HepG2 (cell line): Measurements from ENCODE around the gene PAFAH1B2. TPM values are rescaled to one million over a fixed set of nuclear protein-coding genes. Genes with fewer than 3 reads are reported as not detected.

ENCODE experiments used
- AGO1 ChIP-seq: fragments of 200-400 bp; formaldehyde crosslinking; IDR thresholded peaks from 2 replicates; pipeline ENCODE4 v1.6.1; 2017; ENCODE audit warnings: mild to moderate bottlenecking, low read depth, low read length, moderate library complexity; ENCODE audit not compliant: poor library complexity, severe bottlenecking
- ARID4A ChIP-seq: sonication (generic); formaldehyde crosslinking; IDR thresholded peaks from 2 replicates; pipeline ENCODE4 v1.5.0; 2020; ENCODE audit warnings: mild to moderate bottlenecking, missing genetic modification reagents, borderline replicate concordance
- BHLHE40 ChIP-seq: IDR thresholded peaks from 2 replicates; pipeline ENCODE4 v1.6.1; 2011; ENCODE audit warnings: low read length, improper control_type of control experiment
- BRCA1 ChIP-seq: sonication (generic); formaldehyde crosslinking; IDR thresholded peaks from 2 replicates; pipeline ENCODE4 v1.4.0; 2020; ENCODE audit warnings: missing genetic modification reagents
- DNMT1 ChIP-seq: sonication (generic); formaldehyde crosslinking; IDR thresholded peaks from 2 replicates; pipeline ENCODE4 v1.5.1; 2020; ENCODE audit warnings: mild to moderate bottlenecking, missing genetic modification reagents
- NKX3-1 ChIP-seq: sonication (generic); formaldehyde crosslinking; IDR thresholded peaks from 2 replicates; pipeline ENCODE4 v1.5.0; 2020; ENCODE audit warnings: missing genetic modification reagents
- SALL2 ChIP-seq: sonication (generic); formaldehyde crosslinking; IDR thresholded peaks from 2 replicates; pipeline ENCODE4 v1.8.1; 2023; ENCODE audit warnings: mild to moderate bottlenecking, missing genetic modification reagents, inconsistent platforms
- SAP130 ChIP-seq: IDR thresholded peaks from 2 replicates; pipeline ENCODE4 v1.6.1; 2016; ENCODE audit warnings: low read depth
- ZNF451 ChIP-seq: sonication (generic); formaldehyde crosslinking; IDR thresholded peaks from 2 replicates; pipeline ENCODE4 v1.5.0; 2020; ENCODE audit warnings: mild to moderate bottlenecking, missing genetic modification reagents
- ZNF746 ChIP-seq: sonication (generic); formaldehyde crosslinking; IDR thresholded peaks from 2 replicates; pipeline ENCODE4 v1.8.0; 2022; ENCODE audit warnings: mild to moderate bottlenecking, missing genetic modification reagents
- ZNF776 ChIP-seq: sonication (generic); formaldehyde crosslinking; IDR thresholded peaks from 2 replicates; pipeline ENCODE4 v1.4.0; 2020; ENCODE audit warnings: mild to moderate bottlenecking, missing genetic modification reagents
- ZNF790 ChIP-seq: sonication (generic); formaldehyde crosslinking; IDR thresholded peaks from 2 replicates; pipeline ENCODE4 v1.8.0; 2022; ENCODE audit warnings: missing genetic modification reagents, mild to moderate bottlenecking, borderline replicate concordance
- ZNF792 ChIP-seq: IDR thresholded peaks from 2 replicates; pipeline ENCODE4 v1.6.1; 2016
- ZXDC ChIP-seq: sonication (generic); formaldehyde crosslinking; IDR thresholded peaks from 2 replicates; pipeline ENCODE4 v1.5.0; 2020; ENCODE audit warnings: mild to moderate bottlenecking, missing genetic modification reagents
- polyA plus RNA-seq, 8 experiments: library from polyadenylated mRNA; depleted of rRNA in 3 of 8; stranded (reverse) in 7 of 8; unstranded in 1 of 8; fragments of >200 nt; fragmentation: Illumina TruSeq in 4 of 8; extraction: Trizol in 4 of 8; gene quantifications; 2 replicates each; pipeline versions ENCODE4 v1.2.1 to v1.2.3, GENCODE V29; 2011 to 2016; ENCODE audit warnings: low read depth in 4 of 8, missing spikeins in 1 of 8, mixed read lengths in 1 of 8; ENCODE audit not compliant: insufficient read depth in 1 of 8
- total RNA-seq, 5 experiments: library from RNA; depleted of rRNA; stranded (reverse); fragments of >200 nt; fragmentation: Illumina TruSeq; extraction: Trizol; gene quantifications; 2 replicates each; pipeline ENCODE4 v1.2.3, GENCODE V29; 2016; ENCODE audit warnings: low read depth in 1 of 5
- TF ChIP-seq, protein P1 (sequence below): IDR thresholded peaks from 2 replicates; pipeline ENCODE4 v1.4.0; 2020; ENCODE audit warnings: mild to moderate bottlenecking, missing genetic modification reagents
- TF ChIP-seq, protein P2 (sequence below): sonication (generic); formaldehyde crosslinking; IDR thresholded peaks from 2 replicates; pipeline ENCODE4 v1.4.0; 2020; ENCODE audit warnings: missing genetic modification reagents

The PAFAH1B2 gene
- total and polyA plus RNA-seq, 2 of the 13 experiments (the other 11 are each of a cell fraction or from before 2014, with no cell fraction given) = 28.8 to 104 TPM

DNA sequence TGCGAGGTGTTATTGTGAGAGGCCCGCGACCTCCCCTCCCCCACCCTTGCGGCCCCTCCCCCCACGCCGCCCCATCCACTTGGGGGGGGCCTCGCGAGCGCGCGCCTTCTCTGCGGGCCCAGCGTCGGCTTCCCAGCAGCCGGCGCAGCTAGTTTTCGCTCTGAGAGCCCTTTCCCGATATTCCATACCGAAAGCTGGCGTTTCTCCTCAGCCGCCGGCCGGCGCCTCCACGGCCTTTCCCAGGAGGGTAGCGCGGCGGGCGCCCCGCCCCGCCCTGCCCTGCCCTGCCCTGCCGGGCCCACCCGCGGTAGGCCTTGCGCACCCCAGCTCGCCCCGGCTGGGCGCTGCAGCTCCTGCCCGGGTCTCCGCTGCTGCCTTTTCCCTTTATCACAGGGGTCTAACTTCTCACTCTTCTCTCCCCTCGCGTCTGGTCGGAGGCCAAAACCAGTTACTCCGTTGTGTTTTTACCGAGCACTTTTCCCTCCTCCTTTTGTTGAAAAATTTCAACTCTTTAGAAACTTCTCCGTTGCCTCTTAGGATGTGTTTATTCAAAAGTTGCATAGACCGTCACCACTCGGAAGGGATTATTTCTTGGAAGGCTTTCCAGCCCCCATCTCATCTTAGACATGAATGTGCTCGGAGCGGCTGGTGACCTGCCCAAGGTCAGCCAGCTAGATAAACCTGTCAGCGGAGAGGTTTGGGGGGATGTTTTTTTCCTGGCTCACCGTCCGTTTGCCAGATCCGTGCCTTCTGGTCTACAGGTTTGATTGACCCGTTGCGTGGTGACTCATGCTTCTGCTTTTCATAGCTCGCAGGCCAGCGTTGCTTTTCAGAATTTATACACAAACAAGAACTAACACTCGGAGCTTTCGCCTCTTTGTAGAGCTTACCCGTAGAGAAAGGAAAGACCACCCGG lies 648 bp downstream of the PAFAH1B2 start (continued):
- TF ChIP-seq ARID4A (CRISPR knock-in tag) (no peak), ZNF790 (no peak), ZNF792 (CRISPR knock-in tag) (no peak), ZXDC (no peak), BHLHE40 (no peak), DNMT1 (CRISPR knock-in tag) (no peak), BRCA1 (CRISPR knock-in tag) (no peak), AGO1 (no peak), SAP130 (CRISPR knock-in tag) (peak; percentile 60), ZNF451 (CRISPR knock-in tag) (no peak), ZNF776 (0 out of 2 replicates have a peak, but pooled peaks have one; percentile 42), SALL2 (CRISPR knock-in tag) (no peak), NKX3-1 (no peak), ZNF746 (CRISPR knock-in tag) (no peak)
- TF ChIP-seq, protein P1, sequence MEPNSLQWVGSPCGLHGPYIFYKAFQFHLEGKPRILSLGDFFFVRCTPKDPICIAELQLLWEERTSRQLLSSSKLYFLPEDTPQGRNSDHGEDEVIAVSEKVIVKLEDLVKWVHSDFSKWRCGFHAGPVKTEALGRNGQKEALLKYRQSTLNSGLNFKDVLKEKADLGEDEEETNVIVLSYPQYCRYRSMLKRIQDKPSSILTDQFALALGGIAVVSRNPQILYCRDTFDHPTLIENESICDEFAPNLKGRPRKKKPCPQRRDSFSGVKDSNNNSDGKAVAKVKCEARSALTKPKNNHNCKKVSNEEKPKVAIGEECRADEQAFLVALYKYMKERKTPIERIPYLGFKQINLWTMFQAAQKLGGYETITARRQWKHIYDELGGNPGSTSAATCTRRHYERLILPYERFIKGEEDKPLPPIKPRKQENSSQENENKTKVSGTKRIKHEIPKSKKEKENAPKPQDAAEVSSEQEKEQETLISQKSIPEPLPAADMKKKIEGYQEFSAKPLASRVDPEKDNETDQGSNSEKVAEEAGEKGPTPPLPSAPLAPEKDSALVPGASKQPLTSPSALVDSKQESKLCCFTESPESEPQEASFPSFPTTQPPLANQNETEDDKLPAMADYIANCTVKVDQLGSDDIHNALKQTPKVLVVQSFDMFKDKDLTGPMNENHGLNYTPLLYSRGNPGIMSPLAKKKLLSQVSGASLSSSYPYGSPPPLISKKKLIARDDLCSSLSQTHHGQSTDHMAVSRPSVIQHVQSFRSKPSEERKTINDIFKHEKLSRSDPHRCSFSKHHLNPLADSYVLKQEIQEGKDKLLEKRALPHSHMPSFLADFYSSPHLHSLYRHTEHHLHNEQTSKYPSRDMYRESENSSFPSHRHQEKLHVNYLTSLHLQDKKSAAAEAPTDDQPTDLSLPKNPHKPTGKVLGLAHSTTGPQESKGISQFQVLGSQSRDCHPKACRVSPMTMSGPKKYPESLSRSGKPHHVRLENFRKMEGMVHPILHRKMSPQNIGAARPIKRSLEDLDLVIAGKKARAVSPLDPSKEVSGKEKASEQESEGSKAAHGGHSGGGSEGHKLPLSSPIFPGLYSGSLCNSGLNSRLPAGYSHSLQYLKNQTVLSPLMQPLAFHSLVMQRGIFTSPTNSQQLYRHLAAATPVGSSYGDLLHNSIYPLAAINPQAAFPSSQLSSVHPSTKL = no peak
- TF ChIP-seq, protein P2, sequence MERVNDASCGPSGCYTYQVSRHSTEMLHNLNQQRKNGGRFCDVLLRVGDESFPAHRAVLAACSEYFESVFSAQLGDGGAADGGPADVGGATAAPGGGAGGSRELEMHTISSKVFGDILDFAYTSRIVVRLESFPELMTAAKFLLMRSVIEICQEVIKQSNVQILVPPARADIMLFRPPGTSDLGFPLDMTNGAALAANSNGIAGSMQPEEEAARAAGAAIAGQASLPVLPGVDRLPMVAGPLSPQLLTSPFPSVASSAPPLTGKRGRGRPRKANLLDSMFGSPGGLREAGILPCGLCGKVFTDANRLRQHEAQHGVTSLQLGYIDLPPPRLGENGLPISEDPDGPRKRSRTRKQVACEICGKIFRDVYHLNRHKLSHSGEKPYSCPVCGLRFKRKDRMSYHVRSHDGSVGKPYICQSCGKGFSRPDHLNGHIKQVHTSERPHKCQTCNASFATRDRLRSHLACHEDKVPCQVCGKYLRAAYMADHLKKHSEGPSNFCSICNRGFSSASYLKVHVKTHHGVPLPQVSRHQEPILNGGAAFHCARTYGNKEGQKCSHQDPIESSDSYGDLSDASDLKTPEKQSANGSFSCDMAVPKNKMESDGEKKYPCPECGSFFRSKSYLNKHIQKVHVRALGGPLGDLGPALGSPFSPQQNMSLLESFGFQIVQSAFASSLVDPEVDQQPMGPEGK = peak; percentile 80
